Activated gamma-delta T cell treated with Interleukin-2 at 50 U/mL for 16 hours (primary cell): ENCODE data around the gene ZFYVE27.
A peak's percentile ranks its signal among the peaks of the same experiment; 100 is the strongest.

ENCODE experiments used
- DNase-seq: peaks from one replicate; pipeline ENCODE4 v3.0.0-alpha.2; 2020

Gene ZFYVE27

GRCh38 chr10:97771913-97772823, 35.2 kb downstream of the ZFYVE27 start, which contains the start of gene SFRP5:
Gene SFRP5, minus strand, starts transcription at chr10:97771999. Its CDS starts 166 bp downstream, at chr10:97771833.
- DNase-seq, result no peak

GRCh38 chr10:97773096-97773495, 36.2 kb downstream of the ZFYVE27 start:
- no peak for DNase-seq

- no peak for DNase-seq
Observed at GRCh38 chr10:97774811-97775294, 37.9 kb downstream of the ZFYVE27 start.

GRCh38 chr10:97777143-97777542, 40.2 kb downstream of the ZFYVE27 start:
- no peak for DNase-seq

GRCh38 chr10:97778452-97779302, 41.7 kb downstream of the ZFYVE27 start:
- DNase-seq, result no peak

GRCh38 chr10:97779492-97779891, 42.6 kb downstream of the ZFYVE27 start:
- DNase-seq, result no peak

- no peak for DNase-seq
Observed at GRCh38 chr10:97779975-97780374, 43.0 kb downstream of the ZFYVE27 start.

DNA sequence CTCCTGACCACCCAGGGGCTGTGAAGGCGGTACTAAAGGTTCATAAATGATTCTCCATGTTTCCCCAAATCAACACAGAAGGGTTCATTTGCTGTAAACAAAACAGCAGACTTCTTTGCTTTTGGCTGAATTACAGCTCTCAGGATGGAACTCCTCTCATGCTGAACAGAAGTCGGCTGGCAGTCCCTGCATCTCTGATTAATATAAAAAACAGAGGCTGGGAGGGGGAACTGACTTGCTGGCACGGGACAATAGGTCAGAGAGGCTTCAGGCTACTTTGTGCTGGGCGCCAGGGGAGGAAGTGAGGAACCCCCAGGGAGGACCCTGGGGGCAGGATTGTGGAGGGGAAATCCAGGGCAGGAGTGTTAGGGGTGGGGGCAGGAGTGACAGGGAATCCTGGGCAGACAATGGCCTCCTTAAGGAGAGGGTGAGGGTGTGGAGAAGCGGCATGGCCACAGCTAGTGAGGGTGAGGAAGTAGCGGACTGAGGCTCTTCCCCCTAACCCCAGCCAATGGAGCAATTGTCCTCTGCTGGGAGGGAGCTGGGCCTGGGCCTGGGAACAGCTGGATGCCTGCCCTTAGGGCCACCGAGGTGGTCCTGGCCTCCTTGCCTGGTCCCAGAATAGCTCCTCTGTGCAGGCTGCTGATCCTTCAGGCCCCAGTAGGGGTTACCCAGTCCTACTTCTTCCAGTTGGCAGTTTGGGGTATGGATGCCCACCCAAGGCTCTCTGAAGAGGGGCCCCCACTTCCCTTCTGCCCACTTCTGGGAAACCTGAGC, 44.1 kb downstream of the ZFYVE27 start:
- DNase-seq, result no peak

DNA sequence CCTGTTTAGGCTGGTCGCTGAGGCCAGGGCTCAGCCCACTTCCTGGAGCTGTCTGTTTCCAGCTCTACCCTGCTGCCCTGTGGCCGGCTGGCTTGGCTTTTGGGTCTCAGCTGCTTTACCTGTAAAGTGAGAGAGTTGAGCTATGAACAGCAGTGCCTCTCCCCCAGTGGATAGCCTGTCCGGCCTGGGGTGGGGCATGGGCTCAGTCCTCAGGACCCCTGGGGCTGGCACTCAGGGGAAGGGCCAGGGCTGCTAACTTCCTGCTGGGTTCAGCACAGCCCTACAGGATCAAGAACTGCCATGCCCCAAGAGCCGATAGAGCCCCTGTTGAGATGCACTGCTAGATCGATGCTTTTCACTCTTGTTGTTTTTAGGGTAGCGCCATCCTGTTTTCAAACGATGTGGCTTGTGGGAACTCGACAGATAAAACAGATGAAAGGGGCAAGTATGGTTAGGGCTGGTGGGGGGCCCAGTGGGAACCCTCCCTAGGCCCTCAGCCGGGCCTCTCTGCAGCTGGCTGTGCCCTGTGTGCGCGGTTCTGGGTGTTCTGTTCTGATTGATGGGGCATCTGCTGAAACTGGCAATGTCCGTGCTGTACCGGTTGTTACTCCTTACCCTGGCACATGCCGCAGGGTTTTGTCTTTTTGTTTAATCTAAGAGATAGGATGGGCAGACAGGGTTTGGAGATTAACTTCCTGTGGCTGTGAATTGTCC, 44.8 kb downstream of the ZFYVE27 start:
- no peak for DNase-seq

DNA sequence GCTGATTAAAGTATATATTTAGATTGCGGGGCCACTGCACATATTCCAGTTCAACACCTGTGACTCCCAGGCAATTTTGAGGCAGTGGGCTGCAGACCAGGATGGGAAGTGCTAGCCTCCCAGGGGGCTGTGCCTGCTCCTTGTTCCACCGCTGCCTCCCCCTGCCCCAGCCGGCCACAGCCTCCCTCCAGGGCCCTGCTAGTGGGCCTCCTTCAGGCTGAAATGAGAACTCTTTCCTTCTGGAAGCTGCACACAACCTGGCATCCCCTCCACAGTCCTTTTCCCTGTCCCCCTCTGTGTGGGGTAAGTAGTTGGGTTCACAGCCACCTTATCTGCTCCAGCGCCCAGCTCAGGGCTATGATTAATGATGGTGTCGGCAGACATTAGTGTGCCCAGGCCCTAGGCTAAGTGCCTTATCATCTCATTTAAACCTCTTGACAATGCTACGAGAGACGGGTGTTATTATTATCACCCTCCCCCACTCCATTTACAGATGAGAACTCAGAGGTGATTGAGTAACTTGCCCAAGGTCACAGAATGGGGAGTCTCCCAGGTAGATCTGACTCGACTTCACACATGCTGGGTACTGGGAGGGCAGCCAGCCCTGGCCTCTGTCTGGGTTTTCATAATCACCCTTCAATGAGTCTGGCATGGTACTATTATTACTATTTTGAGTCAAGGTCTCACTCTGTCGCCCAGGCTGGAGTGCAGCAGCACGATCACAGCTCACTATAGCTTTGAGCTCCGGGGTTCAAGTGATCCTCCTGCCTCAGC, 45.7 kb downstream of the ZFYVE27 start:
- DNase-seq, result no peak

DNA sequence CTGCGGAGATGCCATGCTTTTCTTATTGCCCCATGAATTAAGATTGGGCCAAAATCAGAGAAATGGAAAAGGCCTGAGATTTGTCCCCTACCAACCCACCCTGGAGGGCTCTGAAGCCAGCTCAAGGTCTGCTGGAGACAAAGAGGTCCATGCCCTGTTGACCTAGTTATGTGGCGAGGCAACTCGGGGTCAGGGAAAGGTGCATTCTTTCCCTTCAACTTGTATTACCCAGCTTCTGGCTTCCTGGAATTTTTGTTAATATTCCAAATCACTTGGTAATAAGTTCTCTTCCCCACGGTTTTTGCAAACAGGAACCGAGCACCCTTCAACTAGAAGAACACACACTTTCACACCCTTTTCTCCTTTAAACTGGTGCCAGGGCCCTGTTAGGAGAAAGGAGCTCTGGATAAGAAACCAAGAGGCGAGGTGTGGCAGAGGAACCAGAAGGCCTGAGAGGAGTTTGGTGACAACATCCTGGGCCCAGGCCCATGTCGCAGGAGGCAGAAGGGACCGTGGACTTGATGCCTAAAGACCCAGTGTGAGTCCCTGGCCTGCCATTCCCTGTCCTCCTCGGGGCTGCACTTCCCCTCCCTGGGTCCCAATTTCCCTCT, 47.4 kb downstream of the ZFYVE27 start:
- DNase-seq, result no peak

- DNase-seq, result no peak
Observed at GRCh38 chr10:97785231-97785630, 48.3 kb downstream of the ZFYVE27 start.

DNA sequence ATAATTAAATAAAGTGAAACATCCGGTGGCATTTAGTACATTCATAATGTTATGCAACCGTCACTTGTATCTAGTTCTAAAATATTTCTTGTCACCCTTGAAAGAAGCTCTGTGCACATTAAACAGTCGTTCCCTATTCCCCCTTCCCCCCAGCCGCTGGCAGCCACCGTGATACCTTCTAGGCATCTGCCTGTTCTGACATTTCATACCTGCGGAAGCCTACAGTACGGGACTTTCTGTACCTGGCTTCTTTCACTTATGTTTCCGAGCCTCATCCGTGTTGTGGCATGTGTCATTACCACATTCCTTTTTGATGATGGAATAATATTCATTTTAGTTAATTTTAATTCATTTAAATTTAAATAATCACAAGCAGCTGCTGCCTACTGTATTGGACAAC, 48.8 kb downstream of the ZFYVE27 start:
- DNase-seq, result no peak

GRCh38 chr10:97788552-97789442, 51.9 kb downstream of the ZFYVE27 start:
- no peak for DNase-seq

DNA sequence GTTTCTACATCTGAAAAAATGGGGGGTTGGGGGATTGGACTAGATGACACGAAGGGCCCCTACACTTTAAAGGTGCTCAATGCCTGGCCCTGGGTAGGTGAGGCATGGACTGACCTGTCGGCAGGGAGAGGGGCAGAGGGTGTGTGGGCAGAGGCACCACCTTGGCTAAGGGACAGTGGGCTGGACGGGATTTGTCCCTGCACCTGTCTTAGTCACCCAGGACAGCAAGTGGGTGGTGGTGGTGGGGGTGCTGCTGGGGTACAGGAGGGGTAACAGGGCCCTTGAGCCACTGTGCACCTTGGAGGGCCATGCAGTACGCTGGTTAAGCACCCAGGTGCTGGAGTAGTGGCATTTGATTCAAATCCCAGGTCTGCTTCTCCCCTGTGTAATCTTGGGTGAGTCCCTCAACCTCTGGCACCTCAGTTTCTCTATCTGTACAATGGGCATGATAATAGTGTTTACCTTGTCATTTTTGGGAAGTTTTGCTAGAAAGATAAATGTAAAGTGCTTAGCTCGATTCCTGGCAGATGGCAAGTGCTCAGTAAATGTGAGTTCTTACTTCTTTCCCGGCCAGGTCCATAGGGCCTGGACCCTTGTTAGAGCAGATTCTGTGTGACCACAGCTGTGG, 53.0 kb downstream of the ZFYVE27 start:
- no peak for DNase-seq

DNA sequence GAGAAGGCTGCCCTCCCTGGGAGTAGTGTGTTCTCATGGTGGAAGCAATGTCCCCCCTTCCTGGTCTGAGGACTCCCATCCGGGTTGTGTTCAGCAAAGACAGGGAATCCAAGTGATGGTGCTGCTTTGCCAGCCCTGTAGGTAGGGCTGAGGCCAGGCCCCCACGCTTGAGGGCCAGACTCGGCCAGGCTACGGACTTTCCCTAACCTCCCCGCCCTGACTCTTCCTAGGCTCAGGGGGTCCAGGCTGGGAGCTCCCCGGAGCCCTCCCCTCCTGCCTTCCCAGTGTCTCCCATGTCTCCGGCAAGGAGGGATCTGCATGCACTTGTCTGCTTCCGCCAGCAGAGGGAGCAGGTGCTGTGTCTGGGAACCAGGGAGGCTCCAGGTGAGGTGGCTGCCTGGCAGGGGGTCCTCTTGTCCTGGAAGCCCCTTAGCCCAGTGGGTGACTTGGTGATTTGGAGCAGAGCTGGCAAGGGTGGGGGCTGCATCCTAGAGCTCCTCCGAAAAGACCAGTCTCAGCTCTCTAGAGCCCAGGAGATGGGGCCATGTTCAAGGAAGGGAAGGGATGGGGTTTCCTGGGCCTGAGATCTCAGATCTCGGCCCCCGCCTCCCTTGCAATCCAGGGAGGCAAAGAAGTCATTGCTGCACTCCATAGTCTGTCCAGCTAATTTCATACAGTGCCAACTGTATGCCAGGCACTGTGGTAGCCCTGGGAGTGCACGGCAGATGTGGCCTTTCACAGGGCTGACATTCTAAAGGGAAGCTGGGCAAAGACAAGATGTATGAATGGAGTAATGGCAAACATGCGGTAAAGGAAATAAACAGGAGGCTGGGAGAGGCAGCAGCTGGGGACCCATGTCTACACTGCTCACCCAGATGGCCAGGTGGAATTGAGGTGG, 55.1 kb downstream of the ZFYVE27 start:
- DNase-seq, result peak; percentile 69

DNA sequence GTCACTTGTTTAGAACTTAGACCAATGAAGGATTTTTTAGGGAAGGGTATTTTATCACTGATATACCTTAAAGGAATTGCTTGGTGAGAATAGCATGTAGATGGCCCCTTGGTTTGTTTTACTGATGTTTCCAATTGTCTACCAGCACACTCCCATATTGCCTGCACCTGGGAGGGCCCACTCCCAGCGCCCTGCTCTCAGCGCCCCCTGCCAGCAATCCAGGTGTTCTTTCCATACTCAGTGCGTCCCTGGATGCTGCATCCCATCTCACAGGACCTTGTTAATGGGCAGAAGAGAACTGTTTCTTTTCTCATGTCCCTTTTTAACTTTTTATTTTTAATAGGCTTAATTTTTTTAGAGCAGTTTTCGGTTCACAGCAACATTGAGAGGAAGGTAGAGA, 59.0 kb downstream of the ZFYVE27 start:
- no peak for DNase-seq

DNA sequence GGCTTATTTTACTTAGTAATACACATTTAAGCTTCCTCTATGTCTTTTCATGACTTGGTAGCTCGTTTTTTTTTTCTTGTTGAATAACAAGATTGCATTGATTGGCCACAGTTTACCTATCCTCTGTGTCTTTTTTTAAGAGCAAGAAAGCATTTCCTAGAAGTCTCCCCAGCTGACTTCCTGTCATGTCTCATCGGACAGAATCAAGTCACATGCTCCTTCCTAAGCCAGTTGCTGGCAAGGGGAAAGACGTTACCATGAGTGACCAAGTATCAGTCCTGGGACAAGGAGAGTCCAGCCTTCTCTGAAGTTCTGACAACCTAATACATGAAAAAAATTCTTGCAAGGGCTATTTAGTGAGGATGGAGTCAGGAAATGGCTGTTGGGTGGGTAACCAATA, 59.7 kb downstream of the ZFYVE27 start:
- DNase-seq, result no peak
